SK-N-DZ (cell line): ENCODE results near the gene COBLL1.

Experiments used
- DNase-seq: peaks from one replicate; pipeline ENCODE4 v3.0.0-alpha.2; 2015; ENCODE audit warnings: low spot score

Gene COBLL1

DNA sequence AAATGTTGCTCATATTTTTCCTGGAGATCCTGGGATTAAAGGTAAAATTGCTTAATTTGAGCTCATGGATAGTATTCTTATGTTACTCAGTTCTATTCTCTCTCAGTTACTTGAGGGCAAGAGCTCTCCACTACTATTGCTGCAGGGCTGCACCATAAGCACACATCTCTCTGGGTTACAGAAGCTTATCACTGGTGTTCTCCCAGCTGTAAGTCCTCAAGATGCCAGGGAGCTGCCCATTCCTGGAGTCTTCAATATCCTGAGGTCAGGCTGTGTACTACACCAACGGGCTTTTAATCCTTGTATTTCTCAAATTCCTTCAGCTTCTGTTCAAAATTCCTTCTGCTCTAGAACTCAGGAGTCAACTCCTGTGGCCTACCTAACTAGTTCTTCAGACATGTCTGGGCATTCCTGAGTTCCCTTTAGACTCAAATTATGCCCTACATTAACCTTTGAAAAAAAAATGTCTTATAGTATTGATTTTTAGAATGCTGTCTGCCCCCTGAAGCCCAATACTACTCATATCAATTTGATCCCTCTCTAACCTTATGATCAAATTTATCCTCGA is 17.7 kb upstream of the COBLL1 start:
- no peak for DNase-seq

DNA sequence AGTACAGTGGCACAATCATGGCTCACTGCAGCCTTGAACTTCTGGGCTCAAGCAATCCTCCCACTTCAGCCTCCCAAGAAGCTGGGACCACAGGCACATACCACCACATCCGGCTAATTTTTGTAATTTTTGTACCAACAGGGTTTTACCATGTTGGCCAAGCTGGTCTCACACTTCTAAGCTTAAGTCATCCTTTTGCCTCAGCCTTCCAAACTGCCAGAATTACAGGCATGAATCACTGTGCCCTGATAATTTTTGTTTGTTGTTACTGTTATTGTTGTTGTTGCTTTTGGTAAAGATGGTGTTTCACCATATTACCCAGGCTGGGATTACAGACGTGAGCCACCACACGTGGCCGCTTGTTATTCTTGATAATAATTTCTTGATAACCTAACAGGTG is 10.5 kb upstream of the COBLL1 start:
- no peak for DNase-seq

DNA sequence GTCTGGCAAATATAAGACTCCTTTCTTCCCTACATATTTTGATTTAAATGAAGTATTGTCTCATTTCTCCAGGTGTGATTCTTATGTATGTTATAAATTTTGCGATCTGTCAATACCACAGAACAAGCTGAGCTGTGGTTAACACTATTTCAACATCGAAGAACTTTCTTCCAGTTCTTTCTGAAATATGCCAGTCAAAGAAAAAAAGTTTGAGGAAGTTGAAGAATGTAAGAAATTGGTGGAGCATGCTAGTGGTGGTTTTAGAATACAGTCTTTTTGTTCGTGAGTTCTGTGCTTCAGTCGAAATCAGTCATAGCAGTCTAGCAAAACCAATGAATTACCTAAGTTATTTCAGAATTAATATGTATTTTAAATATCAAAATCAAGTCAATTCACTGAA is 8.6 kb upstream of the COBLL1 start:
- DNase-seq = no peak

DNA sequence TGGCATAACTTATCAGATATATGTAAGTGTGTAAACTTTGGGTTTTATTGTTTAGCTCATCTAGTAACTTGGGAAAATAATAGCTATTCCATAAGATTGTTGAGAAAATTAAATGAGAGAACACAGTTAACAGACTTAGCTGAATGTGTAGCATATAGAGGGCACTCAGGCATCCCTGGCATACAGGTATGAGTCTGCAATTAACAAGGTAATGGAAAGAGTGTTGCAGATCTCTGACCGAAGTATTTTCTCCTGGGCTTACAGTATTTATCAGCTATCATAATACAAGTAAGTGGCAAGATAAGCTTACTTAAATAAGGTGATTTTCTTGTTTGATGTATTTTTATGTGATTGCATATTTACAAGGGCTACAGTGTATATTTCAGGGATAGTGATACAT is 7.9 kb upstream of the COBLL1 start:
- no peak for DNase-seq

DNA sequence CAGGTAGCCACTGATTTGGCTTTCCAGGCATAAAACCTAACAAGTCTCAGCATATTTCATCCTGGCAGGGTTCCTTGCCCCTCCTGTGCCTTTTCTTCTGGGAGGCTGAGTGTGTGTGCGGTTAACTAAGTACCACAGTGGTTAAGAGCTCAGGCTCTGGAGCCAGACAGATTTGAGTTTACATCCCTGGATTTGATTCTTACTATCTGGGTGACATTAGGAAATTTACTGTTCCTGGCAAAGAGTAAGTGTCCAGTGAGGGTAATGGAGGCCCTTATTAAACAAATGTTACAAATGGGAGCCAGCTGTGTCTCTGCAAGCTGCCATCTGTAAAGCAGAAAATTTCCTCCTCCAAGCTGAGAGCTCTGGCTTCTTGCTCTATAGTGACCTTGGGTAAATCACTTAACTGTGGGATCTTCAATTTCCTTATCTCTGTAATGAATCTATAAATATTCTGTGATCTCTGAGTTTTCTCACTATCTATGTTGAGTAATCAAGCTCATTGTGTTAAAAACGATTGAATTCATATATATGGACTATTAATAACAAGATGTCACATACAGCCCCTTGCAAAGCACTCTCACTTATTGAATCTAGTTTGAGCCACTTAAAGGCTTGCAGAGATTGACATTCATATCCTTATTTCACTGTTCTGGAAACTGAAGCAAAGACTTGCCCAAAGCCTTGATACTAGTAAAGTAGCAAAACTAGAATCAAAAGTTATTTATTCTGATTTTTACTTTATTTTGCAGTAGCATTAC is 6.5 kb upstream of the COBLL1 start:
- peak; percentile 5 for DNase-seq

DNA sequence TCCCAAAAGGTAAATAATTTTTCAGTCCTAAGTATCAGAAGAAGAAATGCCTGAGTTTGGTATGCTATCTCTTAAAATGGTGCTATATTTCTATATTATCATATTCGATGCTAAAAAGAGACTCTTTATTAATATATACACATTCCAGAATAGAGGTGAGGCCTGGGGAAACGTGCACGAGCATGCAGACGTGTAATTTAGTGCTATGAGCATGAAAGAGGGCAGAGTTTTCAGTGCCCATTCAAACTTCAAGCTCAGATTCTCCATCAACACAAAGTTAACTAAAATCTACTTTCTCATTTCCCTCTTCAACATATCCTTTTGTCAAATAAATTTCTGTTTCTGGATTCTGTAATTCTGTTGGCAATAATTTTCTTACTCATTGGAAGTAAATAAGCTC is 5.7 kb upstream of the COBLL1 start:
- no peak for DNase-seq

DNA sequence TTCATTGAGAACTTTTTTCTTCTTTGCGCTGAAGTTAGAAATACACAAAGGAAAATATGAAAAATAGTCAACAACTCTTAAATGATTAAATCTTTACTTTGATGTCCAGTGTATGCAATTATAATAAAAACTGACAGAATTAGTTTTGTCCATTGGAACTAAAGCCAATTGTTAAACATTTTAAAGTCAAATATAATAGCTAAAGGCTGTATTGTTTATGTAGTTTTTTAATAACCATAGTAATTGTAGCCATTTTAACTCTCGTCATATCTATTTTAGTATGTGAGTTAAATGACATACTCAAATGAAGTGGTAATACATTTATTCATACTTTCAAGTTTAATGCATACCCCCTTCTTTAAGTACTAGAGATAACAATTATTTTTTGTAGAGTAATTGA is 4.7 kb upstream of the COBLL1 start:
- no peak for DNase-seq

DNA sequence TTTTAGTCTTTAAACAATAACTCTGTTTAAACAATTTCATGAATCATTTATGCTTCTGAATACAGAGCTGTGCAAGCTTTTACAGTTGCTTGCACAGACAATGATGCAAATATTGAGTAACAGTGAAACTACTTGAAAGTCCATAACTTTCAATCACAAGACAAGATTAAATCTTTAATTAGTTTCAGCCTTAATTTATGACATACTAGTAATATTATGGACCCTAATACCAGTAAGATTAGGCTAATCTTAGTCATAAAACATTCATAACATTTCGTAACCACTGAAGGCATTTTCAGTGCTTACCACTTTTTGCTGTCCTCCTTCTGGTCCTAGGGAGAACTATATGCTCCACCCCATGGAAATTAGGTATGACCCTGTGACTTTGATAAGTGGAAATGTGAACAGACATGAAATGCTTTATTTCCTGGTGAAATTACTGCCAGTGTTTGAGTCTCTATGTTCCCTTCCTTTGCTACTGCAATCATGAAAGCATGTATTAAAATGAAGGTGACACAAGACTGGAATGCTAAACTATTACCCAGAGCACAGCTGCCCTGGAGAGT is 1.8 kb upstream of the COBLL1 start:
- no peak for DNase-seq

DNA sequence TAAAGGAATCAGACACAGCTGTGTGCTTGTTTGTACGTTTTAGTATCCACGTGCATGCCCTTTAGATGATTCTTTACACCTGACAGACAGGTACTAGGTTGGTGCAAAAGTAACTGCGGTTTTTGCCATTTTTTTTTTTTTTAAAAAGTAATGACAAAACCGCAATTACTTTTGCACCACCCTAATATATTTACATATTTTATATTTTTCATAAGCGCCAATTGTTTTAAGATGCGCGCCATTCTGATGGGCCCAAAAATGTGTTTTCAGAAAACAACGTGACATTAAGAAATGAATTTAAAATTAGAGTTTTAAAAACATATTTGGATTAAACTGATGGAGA is 972 bp upstream of the COBLL1 start:
- no peak for DNase-seq

DNA sequence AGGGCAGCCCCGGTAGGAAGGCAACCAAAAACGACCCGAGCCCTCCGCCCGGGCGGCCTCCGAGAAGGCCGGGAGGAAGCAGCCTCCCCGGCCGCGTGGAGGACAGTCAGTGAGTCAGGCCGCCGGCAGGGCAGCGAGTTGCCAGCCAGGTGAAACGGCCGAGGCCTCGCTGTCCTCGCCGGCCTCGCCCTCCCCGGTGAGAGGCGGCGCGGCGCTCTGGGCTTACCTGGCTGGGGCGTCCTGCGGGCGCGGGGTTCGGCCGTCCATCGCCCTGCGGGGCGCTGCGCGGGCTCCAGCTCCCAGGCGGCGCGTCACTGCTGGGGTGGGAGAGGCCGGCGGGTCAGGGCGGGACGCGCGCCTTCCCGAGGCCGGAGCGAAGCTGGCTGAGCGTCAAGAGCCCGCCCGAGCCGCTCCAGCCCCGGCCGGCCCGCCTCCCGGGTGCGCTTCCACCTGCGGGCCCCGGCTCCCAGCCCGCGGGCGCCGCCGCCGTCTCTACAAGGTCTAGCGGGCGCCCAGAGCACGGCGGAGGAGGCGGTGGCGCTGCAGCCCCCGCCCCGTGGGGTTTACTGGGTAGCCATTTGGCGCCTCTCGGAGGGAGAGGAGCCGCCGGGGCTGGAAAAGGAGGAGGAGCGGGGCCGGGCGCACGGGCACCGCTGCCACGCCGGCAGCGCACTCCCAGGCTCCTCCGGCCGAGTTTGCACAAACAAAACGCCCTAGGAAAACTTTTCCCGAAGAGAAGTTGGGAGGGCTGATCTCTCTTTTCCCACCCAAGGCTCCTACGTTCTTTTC is 499 bp downstream of the COBLL1 start:
- peak; percentile 75 for DNase-seq

DNA sequence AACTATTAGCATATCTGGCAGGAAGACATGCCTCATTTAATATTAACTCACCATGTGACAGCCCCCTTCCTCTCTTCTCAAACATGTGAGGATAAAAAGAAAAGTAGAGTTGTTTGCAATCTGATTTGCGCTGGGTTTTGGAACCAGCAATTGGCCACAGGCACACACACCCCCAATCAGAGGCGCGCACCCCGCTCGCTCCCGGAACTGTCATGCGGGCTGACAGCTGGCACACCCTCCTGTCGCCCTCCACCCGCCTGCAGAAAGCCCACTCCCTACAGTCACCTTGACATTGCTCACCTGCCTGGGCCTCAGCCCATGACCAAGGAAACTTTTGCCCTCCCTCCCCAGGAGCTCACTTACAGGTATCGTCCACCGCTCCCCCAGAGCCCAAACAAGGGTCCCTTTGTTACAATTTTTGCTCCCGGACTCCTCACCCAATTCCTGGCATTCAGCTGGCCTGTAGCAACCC is 1.1 kb downstream of the COBLL1 start:
- no peak for DNase-seq

DNA sequence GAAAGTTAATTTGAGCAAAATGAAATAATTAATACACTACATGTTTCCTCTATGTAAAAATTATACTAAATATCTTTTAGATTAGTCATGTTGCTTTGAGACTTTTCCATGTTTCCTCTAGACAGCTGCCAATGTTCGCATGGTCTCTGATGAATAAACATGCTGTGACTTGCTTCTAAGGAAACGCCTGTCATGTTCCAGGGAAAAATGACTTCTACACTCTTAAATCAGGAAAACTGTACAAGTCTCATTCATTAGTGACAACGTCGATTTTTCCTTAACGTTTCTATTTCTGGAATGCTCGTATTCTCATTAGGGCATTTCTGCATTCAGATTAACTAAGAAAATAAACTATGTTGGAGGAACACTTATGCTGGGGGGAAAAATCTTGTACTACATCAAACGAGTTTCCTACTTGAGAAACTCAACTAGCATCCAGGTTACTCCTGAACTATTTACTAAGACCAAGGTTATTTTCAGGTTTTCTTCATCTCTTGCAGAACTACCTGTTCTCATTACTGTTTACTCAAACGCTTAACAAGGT is 1.6 kb downstream of the COBLL1 start:
- no peak for DNase-seq

DNA sequence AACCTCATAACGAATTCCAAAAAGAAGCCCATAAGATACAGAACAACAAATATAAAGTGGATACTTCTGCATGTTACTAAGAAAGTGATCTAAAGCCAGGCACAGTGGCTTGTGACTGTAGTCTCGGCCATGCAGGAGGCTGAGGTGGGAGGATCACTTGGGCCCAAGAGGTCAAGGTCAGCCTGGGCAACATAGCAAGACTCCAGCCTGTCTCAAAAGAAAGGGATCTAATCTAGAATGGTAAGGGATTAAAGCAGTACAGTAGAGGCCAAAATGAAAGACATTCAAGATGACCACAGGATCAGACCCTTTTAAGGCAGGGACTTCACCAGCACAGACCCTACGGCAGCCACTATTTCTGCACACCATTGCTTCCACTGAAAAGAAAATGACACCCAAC is 3.8 kb downstream of the COBLL1 start:
- DNase-seq = no peak

DNA sequence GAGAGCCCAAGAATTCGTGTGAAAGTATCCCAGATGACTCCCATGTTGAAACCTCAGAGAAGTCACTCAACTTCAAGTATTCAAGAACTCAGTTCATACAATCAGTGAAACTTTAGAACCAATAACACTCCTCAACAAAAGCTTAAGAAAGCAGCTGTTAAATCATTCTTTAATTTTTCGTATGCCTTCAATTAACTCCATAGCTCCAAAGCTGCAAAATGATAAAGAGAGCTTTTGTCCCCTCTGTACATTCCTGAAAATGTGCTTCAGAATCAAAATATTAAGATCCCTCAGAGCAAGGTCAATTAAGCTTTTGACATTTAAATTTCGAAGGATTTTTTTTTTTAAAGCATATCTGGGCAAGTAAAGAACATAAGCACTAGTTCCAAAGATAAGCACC is 4.7 kb downstream of the COBLL1 start:
- DNase-seq = no peak

DNA sequence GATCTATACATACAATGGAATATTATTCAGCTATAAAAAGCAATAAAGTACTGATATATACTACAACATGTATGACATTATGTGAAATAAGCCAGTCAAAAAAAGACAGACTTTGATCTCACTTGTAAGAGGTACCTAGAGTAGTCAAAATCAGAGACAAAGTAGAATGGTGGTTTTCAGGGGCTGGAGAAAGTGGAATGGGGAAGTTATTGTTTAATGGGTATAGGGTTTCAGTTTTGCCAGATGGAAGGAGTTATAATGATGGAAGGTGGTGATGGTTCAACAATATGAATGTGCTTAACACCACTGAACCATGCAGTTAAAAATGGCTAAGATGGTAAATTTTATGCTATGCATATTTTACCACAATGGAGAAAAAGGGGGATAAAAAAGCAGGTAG is 6.3 kb downstream of the COBLL1 start:
- DNase-seq = no peak

DNA sequence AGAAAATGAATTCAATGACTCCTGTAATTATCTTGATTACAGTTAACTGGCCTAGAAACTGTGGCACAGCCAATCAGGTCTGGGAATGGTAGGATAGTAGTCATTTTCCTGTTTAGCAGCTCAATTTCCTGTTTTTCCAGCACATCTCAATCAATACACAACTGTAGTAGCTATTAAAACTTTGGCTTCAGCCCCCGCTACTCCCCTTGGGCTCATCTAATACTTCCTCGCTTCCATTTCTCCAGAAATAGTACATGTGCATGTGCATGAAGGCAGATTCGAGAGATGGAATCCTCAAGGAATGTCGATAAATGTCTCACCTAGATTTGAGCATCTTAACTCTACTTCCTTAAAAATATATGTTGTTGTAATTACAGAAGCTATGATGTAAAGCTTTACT is 9.7 kb downstream of the COBLL1 start:
- no peak for DNase-seq

DNA sequence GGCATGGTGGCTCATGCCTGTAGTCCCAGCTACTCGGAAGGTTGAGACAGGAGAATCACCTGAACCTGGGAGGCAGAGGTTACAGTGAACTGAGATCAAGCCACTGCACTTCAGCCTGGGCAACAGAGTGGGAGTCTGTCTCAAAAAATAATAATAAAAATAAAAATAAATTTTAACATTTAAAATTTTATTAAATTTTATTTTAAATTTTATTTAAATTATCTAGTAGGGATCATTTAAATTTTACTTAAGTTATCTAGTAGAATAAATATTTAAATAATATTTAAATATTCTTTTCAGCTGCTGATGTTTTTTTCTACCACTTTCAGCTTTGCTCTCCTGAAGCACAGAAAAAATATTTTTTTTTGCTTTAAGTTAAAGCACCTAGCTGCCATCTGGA is 10.4 kb downstream of the COBLL1 start:
- no peak for DNase-seq

DNA sequence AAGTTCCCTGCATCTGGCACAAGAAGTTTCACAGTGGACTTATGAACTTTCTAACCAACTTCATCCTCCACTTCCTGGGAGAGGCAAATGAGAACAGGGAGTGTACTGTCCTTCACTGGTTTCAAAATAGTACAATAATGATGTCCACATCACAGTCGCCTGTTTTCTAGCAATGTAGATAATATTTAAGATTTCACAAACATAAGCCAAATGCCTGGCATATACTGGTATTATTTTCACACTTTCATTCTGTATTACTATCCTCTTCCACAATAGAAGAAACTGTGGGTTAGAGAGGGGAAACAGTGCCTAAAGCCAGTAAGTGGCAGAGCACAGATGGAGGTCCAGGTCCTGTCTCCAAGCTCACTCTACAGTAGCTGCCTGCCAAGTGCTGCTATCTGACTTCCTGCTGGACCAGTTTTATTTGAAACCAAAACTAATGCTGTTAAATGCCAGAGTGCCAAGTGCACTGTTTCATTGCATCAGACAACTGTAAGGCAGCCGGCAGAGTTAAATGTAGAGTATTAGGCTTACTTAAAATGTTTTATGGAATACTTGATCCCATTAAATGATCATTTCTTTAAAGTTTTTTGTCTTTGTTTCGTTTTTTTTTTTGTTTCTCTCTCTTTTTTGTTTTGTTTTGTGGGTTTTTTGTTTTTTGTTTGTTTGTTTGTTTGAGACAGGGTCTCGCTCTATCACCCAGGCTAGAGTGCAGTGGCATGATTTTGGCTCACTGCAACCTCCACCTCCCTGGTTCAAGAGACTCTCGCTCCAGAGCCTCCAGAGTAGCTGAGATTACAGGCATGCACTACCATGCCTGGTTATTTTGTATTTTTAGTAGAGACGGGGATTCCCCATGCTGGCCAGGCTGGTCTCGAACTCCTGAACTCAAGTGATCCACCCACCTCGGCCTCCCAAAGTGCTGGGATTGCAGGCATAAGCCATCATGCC is 15.1 kb downstream of the COBLL1 start:
- no peak for DNase-seq

DNA sequence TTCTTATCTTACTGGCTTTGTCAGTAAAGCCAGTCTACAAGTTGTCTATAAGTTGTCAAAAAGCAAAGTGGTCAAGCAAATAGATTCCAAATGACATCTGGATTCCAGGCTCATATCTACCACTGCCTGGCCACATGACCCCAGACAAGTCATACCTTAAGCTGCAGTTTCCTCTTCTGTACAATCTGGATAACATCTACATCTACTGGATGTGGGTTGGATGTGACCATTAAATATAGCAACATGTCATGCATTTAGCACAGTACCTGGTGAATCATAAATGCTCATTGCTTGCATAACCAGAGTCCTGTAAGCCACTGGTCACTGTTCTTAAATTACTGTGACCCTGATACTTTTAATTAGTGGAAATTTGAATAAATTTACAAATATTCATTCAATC is 16.8 kb downstream of the COBLL1 start:
- no peak for DNase-seq

DNA sequence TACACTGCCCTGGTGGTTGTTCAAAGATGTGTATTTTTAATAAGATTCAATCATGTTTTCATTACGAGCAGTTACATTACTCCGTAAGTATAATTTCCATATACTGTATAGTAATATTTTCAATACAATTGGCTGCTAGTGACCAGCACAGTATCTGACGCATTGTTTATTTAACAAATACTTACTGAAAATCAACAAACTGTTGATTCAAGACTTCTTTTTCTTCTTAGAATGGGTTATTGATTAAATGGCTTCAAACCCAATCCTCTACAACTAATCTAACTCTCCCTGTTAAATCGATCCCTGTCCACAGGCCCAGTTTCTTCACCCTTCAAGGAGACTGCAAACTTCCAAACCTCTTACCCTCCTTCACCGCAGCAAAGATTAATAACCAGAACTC is 18.5 kb downstream of the COBLL1 start:
- no peak for DNase-seq

DNA sequence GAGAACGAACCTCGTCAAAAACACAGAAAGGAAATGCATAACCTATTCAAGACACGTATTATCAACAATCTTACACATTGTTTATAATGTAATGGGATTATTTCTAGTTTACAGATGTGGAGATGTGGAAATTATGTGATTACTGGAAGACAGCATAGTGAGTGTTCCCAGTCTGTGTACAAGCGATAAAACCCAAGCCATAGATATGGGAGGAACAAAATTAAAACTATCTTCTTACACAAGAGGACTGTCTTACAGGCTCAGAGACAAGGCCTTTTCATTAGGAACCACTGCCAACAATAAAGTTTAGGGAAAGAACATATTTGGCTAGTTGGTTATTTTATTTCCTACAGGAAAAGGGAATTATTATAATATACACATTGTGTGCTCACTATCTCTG is 20.3 kb downstream of the COBLL1 start:
- DNase-seq = no peak
